Kidney epithelial cell (primary cell): Measurements from ENCODE around the gene OVOL1. TPM values are rescaled to one million over a fixed set of nuclear protein-coding genes. Genes with fewer than 3 reads are reported as not detected.

Experiments used
- DNase-seq: peaks from one replicate; pipeline ENCODE4 v3.0.0-alpha.2; 2010; ENCODE audit warnings: low read depth
- H3K27me3 ChIP-seq: 2 replicates; pipeline ENCODE4 v1.6.0; 2011; ENCODE audit warnings: low read length; ENCODE audit not compliant: control insufficient read depth, insufficient read depth
- H3K36me3 ChIP-seq: 2 replicates; pipeline ENCODE4 v1.5.1; 2011; ENCODE audit warnings: low read length; ENCODE audit not compliant: control insufficient read depth, insufficient read depth
- H3K4me3 ChIP-seq: 2 replicates; pipeline ENCODE4 v1.5.1; 2011; ENCODE audit warnings: low read depth, mild to moderate bottlenecking, control low read depth, low read length
- total RNA-seq: library from RNA; depleted of rRNA; stranded (reverse); fragments of >200 nt; gene quantifications from 2 replicates; pipeline ENCODE4 v1.2.3, GENCODE V29; 2015
- TF ChIP-seq, protein P1 (sequence below): IDR thresholded peaks from 2 replicates; pipeline ENCODE4 v1.5.1; 2011; ENCODE audit warnings: mild to moderate bottlenecking, moderate library complexity, low read length, control low read depth, inconsistent platforms; ENCODE audit not compliant: insufficient read depth, poor library complexity, severe bottlenecking

The OVOL1 gene
- total RNA-seq, 1 donor from 2014 or later = 17.8 TPM

DNA sequence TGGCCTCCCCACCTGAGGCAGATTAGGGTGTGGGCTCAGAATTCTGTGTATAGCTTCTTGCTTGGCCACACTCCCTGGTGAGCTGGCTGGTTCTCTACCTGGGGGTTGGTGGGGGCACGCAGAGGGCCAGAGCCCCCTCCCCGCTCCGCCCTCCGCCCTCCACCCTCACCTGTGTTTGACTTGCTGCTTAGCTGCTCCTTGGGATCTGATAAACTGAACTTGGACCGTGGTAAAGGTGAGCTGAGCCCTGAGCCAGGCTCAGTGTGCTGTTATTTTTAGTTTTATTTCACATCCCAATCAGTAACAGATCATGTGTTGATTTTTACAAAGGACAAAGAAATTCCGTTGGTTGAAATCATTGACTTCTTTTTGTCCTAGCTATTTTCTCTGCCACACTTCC, 2.0 kb downstream of the OVOL1 start:
- DNase-seq = no peak
- TF ChIP-seq, protein P1, sequence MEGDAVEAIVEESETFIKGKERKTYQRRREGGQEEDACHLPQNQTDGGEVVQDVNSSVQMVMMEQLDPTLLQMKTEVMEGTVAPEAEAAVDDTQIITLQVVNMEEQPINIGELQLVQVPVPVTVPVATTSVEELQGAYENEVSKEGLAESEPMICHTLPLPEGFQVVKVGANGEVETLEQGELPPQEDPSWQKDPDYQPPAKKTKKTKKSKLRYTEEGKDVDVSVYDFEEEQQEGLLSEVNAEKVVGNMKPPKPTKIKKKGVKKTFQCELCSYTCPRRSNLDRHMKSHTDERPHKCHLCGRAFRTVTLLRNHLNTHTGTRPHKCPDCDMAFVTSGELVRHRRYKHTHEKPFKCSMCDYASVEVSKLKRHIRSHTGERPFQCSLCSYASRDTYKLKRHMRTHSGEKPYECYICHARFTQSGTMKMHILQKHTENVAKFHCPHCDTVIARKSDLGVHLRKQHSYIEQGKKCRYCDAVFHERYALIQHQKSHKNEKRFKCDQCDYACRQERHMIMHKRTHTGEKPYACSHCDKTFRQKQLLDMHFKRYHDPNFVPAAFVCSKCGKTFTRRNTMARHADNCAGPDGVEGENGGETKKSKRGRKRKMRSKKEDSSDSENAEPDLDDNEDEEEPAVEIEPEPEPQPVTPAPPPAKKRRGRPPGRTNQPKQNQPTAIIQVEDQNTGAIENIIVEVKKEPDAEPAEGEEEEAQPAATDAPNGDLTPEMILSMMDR = no peak
- no peak overlapping the region for H3K4me3 ChIP-seq
- H3K27me3 ChIP-seq = peaks cover 48% of the 10 kb centered on the region
- H3K36me3 ChIP-seq = no peaks in the 10 kb centered on the region

DNA sequence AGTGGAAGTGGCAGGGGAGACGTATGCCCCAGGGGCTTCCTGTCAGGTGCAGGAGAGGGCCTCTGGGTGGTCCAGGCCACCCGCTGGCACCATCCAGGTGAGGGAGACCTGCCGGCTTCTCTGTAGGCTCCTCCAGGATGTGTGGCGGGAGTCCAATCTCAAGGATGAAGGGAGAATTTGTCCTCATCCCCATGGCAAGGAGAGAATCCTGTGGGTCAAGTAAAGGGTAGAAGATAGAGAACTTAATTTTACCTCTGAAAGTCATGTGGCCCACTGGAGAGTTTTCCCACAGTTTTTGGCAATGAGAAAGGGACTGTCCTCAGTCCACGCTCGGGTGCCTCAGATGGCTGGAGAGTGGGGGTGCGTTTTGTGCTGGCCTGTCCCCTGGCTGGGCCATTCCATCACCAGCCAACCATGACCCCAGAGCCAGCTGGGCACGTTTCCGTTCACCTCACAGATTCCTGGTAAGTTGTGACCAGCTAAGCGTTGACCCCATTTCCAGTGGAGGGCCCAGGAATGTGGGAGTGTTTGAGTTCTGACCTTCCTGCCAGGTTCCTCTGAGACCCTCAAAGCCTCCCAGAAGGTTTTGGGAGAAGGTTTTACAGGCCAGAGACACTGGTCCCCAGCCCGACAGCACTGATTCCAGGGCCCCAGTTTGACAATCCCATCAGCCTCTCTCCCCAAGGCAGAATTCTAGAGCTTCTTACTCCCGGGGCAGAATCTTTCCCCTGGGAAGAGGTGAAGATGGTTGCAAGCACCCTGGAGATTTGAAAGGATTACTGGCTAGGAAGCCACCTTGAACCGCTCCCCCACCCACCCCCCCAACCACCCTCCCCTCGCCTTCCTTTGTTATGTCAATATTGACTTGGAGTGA, 2.6 kb downstream of the OVOL1 start:
- Histone ChIP-seq H3K27me3 (peaks cover 55% of the 10 kb centered on the region), H3K4me3 (no peak overlapping the region), H3K36me3 (no peaks in the 10 kb centered on the region)
- TF ChIP-seq, protein P1 = no peak
- DNase-seq = no peak

DNA sequence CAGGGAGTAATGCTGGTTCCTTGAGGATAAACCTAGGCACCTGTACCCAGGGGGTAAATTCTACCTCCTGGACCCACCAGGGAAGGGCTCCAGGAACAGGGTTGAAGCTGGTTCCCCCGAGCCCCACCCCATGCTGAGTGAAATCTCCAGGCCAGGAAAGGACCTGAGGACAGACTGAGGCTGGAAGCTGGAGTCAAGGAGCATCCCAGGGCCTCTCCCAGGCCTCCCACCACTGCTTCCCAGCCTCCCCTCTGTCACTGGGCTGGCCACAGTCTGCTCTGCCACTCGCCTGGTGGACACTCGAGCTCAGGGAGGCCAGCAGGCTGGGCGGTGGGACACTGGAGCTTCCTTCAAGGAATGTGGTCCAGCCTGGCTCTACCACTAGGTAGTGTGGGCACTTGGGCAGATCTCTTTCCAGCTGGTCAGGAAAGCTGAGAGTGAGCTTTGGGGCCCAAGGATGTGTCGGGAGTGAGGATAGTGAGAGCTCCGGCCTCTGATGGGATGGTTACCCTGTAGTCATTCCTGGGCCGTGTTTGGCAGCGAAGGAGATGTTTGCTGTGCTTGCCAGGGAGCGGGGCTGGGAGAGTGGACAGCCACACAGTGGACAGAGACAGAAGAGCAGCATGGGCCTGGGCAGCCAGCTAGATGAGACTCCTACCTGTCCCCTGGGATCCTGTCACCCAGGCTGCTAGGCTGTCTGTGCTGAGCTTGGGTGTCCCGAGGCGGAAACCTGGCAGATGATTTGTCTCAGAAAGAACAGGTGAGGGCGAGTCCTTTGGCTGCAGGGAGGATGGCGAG, 3.4 kb downstream of the OVOL1 start:
- TF ChIP-seq, protein P1 = no peak
- no peak overlapping the region for H3K4me3 ChIP-seq
- no peak for DNase-seq
- peaks cover 56% of the 10 kb centered on the region for H3K27me3 ChIP-seq
- H3K36me3 ChIP-seq = no peaks in the 10 kb centered on the region

DNA sequence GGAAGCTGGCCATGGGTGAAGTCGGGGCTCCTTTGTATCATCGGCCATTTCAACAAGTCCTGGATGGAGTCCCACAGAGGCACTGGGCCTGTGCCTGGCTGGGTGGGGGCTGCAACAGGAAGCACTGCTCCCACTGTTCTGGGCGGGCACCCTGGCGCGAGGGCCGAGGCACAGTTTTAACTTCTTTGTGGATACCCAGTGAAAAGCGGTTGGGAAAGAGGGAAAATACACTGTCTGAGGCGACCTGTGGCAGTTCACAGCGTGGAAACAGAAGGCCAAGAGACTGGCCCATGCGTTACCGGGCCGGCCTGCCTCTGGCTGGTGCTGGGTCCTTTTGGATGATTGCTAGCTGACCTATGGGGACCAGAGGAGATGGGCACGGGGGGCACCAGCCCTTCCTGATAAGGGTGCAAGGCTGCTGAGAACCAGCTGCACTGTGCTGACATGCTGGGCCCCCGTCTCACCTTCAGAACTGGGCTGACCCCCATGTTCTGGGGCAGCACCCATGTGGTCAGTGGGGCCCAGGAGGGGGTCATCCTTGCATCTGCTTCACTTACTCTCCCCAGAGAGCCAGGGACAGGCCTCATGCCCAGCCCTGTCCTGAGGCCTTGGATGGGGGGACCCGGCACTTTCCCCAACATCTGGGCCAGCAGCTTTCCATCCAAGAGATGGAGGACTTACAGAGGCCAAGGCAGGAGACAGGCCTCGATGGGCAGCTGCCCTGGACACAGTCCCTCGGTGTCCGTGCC, 4.2 kb downstream of the OVOL1 start:
- peaks cover 53% of the 10 kb centered on the region for H3K27me3 ChIP-seq
- TF ChIP-seq, protein P1 = no peak

DNA sequence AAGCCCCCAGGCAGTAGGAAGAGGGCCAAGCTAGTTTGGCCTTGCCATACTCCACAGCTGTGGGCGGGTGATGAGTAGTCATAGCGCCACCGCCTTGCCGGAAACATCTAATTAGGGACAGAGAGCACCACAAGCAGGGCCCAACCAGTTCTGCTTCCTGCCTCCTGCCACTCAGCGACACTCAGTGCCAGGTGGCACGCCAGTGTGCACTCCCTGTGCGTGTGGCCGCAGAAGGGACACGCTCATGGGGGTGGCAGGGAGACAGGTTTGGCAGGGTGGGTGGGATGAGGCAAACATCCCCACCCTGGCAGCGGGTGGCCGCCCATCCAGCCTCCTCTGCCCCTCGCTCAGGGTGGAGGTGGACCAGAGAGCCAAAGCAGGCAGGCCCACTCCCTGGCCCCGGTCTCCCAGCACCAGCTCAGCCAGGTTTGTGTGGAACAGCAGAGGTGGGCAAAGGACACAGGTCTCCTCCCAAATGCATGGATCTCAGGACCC, 4.9 kb downstream of the OVOL1 start:
- H3K36me3 ChIP-seq = no peaks in the 10 kb centered on the region
- H3K27me3 ChIP-seq = peaks cover 49% of the 10 kb centered on the region
- no peak for DNase-seq
- no peak overlapping the region for H3K4me3 ChIP-seq
- TF ChIP-seq, protein P1 = no peak

More for the DNA sequence above, 4.2 kb downstream of the OVOL1 start:
- DNase-seq = no peak
- Histone ChIP-seq H3K4me3 (no peak overlapping the region), H3K36me3 (no peaks in the 10 kb centered on the region)
